Prostate gland (tissue), 2 donors: ENCODE results near the gene PPP1R12B.

ENCODE experiments used
- POLR2A ChIP-seq: fragments of 450-650 bp; IDR thresholded peaks from one replicate; pipeline ENCODE4 v1.6.1; 2016; ENCODE audit warnings: antibody characterized with exemption, mild to moderate bottlenecking
- TF ChIP-seq, protein P1 (sequence below), 4 experiments: fragments of 200-600 bp in 2 of 4; fragments of 450-650 bp in 2 of 4; sonication (generic) in 2 of 4; IDR thresholded peaks; 1 replicate in 3 of 4; 2 replicates in 1 of 4; pipeline ENCODE4 v1.5.1; 2016 to 2019; ENCODE audit warnings: antibody characterized with exemption in 4 of 4, mild to moderate bottlenecking in 2 of 4, moderate library complexity in 2 of 4

DNA sequence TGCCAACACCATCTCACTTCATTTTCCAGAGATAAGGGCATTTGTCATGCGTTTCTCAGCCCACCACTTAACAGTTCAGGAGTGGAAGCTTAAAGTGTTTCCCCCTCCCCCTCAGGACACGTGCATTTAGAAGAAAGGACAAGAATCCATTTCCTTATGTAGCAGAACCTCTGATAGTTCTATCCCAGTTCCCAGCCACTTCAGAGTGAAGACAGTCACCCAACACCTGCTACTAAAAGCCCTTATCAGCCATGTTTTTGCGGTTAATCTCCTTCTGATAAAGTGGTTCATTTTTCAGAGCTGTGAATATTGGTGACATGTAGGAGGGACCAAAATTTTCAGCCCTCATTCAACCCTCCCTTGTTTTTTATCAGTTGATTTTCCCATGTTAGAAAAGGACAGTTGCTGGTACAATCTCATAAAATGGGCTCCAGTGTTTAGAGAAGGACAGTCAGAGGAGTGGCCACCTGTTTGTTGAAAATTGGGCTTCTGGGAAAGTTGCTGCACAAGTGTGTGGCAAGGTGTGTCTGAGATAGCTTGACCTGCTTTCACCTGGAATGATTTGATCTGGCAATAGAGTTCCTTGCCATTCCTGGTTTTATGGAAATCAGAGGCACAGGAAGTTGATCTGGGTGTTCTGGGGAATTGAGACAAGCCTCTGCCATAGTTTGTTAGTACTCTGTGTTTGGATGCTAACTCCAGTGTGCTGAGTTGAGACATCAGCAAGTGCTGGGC is 114.0 kb downstream of the PPP1R12B start:
- TF ChIP-seq, protein P1, sequence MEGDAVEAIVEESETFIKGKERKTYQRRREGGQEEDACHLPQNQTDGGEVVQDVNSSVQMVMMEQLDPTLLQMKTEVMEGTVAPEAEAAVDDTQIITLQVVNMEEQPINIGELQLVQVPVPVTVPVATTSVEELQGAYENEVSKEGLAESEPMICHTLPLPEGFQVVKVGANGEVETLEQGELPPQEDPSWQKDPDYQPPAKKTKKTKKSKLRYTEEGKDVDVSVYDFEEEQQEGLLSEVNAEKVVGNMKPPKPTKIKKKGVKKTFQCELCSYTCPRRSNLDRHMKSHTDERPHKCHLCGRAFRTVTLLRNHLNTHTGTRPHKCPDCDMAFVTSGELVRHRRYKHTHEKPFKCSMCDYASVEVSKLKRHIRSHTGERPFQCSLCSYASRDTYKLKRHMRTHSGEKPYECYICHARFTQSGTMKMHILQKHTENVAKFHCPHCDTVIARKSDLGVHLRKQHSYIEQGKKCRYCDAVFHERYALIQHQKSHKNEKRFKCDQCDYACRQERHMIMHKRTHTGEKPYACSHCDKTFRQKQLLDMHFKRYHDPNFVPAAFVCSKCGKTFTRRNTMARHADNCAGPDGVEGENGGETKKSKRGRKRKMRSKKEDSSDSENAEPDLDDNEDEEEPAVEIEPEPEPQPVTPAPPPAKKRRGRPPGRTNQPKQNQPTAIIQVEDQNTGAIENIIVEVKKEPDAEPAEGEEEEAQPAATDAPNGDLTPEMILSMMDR (IDR thresholded peaks at IDR 0.05): no peak
- no peak for TF ChIP-seq POLR2A
